Endothelial cell of umbilical vein (primary cell): ENCODE measurements around the gene CLEC16A. TPM values are rescaled to one million over a fixed set of nuclear protein-coding genes. Genes with fewer than 3 reads are reported as not detected.

ENCODE experiments used
- BruUV-seq: library from RNA; stranded (reverse); fragments of 400-500 nt; replicated peaks from 2 replicates; lab custom pipeline; 2021; lab: Mats Ljungman, UMichigan
- CTCF ChIA-PET: fragments of 300-600, 350-600 bp; sonication (Branson Sonifier 250); formaldehyde crosslinking; loops from one replicate; lab custom pipeline; 2021; ENCODE audit warnings: antibody characterized with exemption, inconsistent platforms; lab: Charles Lee
- POLR2A ChIA-PET: fragments of 300-600, 350-600 bp; sonication (Branson Sonifier 250); formaldehyde crosslinking; loops from one replicate; lab custom pipeline; 2021; ENCODE audit warnings: antibody characterized with exemption, inconsistent platforms; lab: Charles Lee
- DNase-seq: peaks from one replicate; pipeline ENCODE4 v3.0.0-alpha.2; 2011; ENCODE audit warnings: low read depth, low spot score
- FAIRE-seq: peaks from 2 replicates; lab custom pipeline; 2011; peaks lifted over from hg19 to GRCh38; lab: Jason Lieb, UNC
- H2AFZ ChIP-seq: 2 replicates; pipeline ENCODE4 v1.6.0; 2012; ENCODE audit warnings: low read depth, low read length, control low read depth, inconsistent platforms
- H3K27ac ChIP-seq: 2 replicates; pipeline ENCODE4 v1.5.1; 2011; ENCODE audit warnings: low read depth, mild to moderate bottlenecking, control low read depth, low read length, moderate library complexity; ENCODE audit not compliant: insufficient read depth
- H3K27me3 ChIP-seq, 2 experiments: 2 replicates each; pipeline versions ENCODE4 v1.6.0 to v1.6.1; 2011; ENCODE audit warnings: low read length in 2 of 2, mixed read lengths in 1 of 2; ENCODE audit not compliant: control insufficient read depth in 2 of 2, insufficient read depth in 2 of 2
- H3K36me3 ChIP-seq, 2 experiments: 2 replicates in 1 of 2; 3 replicates in 1 of 2; pipeline ENCODE4 v1.5.1; 2011; ENCODE audit warnings: low read length in 2 of 2, mild to moderate bottlenecking in 1 of 2, moderate library complexity in 1 of 2; ENCODE audit not compliant: control insufficient read depth in 2 of 2, insufficient read depth in 2 of 2; ENCODE audit errors: extremely low read depth in 1 of 2
- H3K4me1 ChIP-seq: 3 replicates; pipeline ENCODE4 v1.5.1; 2011; ENCODE audit warnings: mild to moderate bottlenecking, low read length; ENCODE audit not compliant: control insufficient read depth, insufficient read depth; ENCODE audit errors: extremely low read depth
- H3K4me2 ChIP-seq: 2 replicates; pipeline ENCODE4 v1.6.1; 2011; ENCODE audit warnings: low read length, control low read depth, mixed read lengths; ENCODE audit not compliant: insufficient read depth
- H3K4me3 ChIP-seq, 3 experiments: fragments of 200-600 bp in 1 of 3; sonication (generic), shearing (Covaris generic) in 1 of 3; replicated peaks in 1 of 3; 2 replicates each; pipeline ENCODE4 v1.5.1; 2011 to 2016; ENCODE audit warnings: control low read depth in 3 of 3, low read length in 3 of 3, mild to moderate bottlenecking in 2 of 3, inconsistent platforms in 1 of 3, low read depth in 1 of 3, moderate library complexity in 1 of 3; ENCODE audit not compliant: insufficient read depth in 1 of 3
- H3K79me2 ChIP-seq: 2 replicates; pipeline ENCODE4 v1.6.0; 2012; ENCODE audit warnings: low read length, inconsistent platforms; ENCODE audit not compliant: control insufficient read depth, insufficient read depth
- H3K9ac ChIP-seq: replicated peaks from 2 replicates; pipeline ENCODE3; 2011; ENCODE audit warnings: low read length, control low read depth; ENCODE audit not compliant: insufficient read depth; ENCODE audit errors: extremely low read depth
- H3K9me1 ChIP-seq: replicated peaks from 3 replicates; pipeline ENCODE4 v1.6.0; 2011; ENCODE audit warnings: mild to moderate bottlenecking, low read length; ENCODE audit not compliant: control insufficient read depth, insufficient read depth; ENCODE audit errors: extremely low read depth
- H3K9me3 ChIP-seq: replicated peaks from 2 replicates; pipeline ENCODE4 v1.5.1; 2012; ENCODE audit warnings: low read length, inconsistent platforms; ENCODE audit not compliant: control insufficient read depth, insufficient read depth
- H4K20me1 ChIP-seq: replicated peaks from 2 replicates; pipeline ENCODE3; 2011; ENCODE audit warnings: mild to moderate bottlenecking, low read length; ENCODE audit not compliant: control insufficient read depth, insufficient read depth; ENCODE audit errors: extremely low read depth
- EZH2 ChIP-seq: IDR thresholded peaks from 2 replicates; pipeline ENCODE4 v1.6.1; 2012; ENCODE audit warnings: borderline replicate concordance, low read depth, mild to moderate bottlenecking, moderate library complexity, low read length, inconsistent platforms; ENCODE audit not compliant: severe bottlenecking
- FOS ChIP-seq: IDR thresholded peaks from 2 replicates; pipeline ENCODE4 v1.6.1; 2011; ENCODE audit warnings: mild to moderate bottlenecking, low read length, moderate library complexity, borderline replicate concordance; ENCODE audit not compliant: insufficient read depth
- GATA2 ChIP-seq: IDR thresholded peaks from 2 replicates; pipeline ENCODE4 v1.7.0; 2011; ENCODE audit warnings: low read depth, mild to moderate bottlenecking, moderate library complexity, mixed read lengths, low read length; ENCODE audit not compliant: insufficient read length, insufficient read depth
- JUN ChIP-seq: IDR thresholded peaks from 2 replicates; pipeline ENCODE4 v1.6.1; 2011; ENCODE audit warnings: borderline replicate concordance, low read depth; ENCODE audit not compliant: insufficient read length, insufficient read depth
- MAX ChIP-seq: IDR thresholded peaks from 2 replicates; pipeline ENCODE4 v1.6.1; 2011; ENCODE audit not compliant: insufficient read depth, insufficient read length
- MYC ChIP-seq: IDR thresholded peaks from one replicate; pipeline ENCODE4 v1.6.1; 2011; ENCODE audit warnings: mild to moderate bottlenecking, low read depth, low read length
- POLR2A ChIP-seq: IDR thresholded peaks from 2 replicates; pipeline ENCODE4 v1.6.1; 2012; ENCODE audit warnings: low read depth, mild to moderate bottlenecking, control low read depth, low read length
- POLR2AphosphoS5 ChIP-seq: IDR thresholded peaks from 2 replicates; pipeline ENCODE4 v1.6.1; 2012; ENCODE audit warnings: low read depth, mild to moderate bottlenecking, control low read depth, low read length, moderate library complexity; ENCODE audit not compliant: insufficient read depth
- dilution Hi-C: fragments of 300-500 bp; cut with MboI; formaldehyde crosslinking; loops from one replicate; pipeline ENCODE4 v1.15.0; 2019; ENCODE audit warnings: low sequenced_read_pairs; ENCODE audit not compliant: extremely low pct_ligation_motif_present
- intact Hi-C: fragments of 100-400 bp; cut with micrococcal nuclease; formaldehyde crosslinking; loops from one replicate; pipeline ENCODE4 v1.10.0; 2022
- polyA plus RNA-seq, 4 experiments: library from polyadenylated mRNA; depleted of rRNA in 3 of 4; stranded (reverse) in 3 of 4; unstranded in 1 of 4; fragments of >200 nt; gene quantifications; 2 replicates each; pipeline versions ENCODE4 v1.2.1 to v1.2.3, GENCODE V29; 2011 to 2012; ENCODE audit warnings: missing spikeins in 1 of 4
- total RNA-seq: library from RNA; stranded (reverse); gene quantifications from 2 replicates; pipeline ENCODE4 v1.2.3, GENCODE V29; 2021
- TF ChIP-seq, protein P1 (sequence below), 2 donors: IDR thresholded peaks; 1 replicate in 1 of 2; 2 replicates in 1 of 2; pipeline ENCODE4 v1.5.1; 2011; ENCODE audit warnings: low read length in 2 of 2, mild to moderate bottlenecking in 2 of 2, moderate library complexity in 2 of 2, control low read depth in 1 of 2, inconsistent platforms in 1 of 2, low read depth in 1 of 2; ENCODE audit not compliant: insufficient read depth in 1 of 2; ENCODE audit errors: extremely low read depth in 1 of 2

The CLEC16A gene
- total and polyA plus RNA-seq, 2 donors (not counting 3 experiments of a cell fraction or from before 2014, with no cell fraction given): 11.4 to 23.3 TPM

- Histone ChIP-seq H3K36me3 (no peaks in the 10 kb centered on the region), H2AFZ (no peak overlapping the region), H3K79me2 (no peaks in the 10 kb centered on the region), H3K4me1 (no peaks in the 10 kb centered on the region), H3K9me1 (no peaks in the 10 kb centered on the region), H4K20me1 (no peaks in the 10 kb centered on the region), H3K9me3 (no peaks in the 10 kb centered on the region), H3K27ac (no peak overlapping the region), H3K4me2 (no peak overlapping the region), H3K9ac (no peak overlapping the region), H3K4me3 (no peak overlapping the region), H3K27me3 (no peaks in the 10 kb centered on the region)
- intact Hi-C loops (no loop called here), dilution Hi-C loops (no loop called here)
- ChIA-PET CTCF (interaction anchor here (1.2 to 2.0 kb wide), 2 partner anchors 10 to 15 kb away, joined by 3 to 6 read pairs; no protein-coding TSS in a partner anchor), POLR2A (no interaction called here)
- TF ChIP-seq MAX (no peak), POLR2AphosphoS5 (no peak)
- no TSS peak for BruUV-seq
- no peak for DNase-seq
- FAIRE-seq: no peak
Observed at GRCh38 chr16:11161439-11161838, 217.1 kb downstream of the CLEC16A start.

DNA sequence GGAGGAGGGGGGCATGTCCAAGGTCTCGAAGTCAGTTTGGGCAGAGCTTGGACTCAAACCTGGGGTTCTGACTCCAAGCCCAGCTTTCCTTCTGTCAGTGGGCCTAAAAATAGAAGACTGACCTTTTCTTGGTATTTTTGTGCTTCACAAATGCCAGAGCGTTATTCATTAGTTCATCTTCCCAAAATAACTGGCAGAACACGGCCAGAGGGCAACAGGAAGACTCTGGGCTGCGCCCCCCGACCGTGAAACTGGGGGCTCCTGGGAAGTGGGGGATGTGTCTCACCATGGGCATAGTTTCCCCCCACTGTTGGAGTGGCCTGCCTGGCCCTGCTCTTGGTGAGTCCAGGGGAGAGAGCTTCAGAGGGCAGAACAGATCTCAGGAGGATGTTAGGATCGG is 217.6 kb downstream of the CLEC16A start:
- no peaks in the 10 kb centered on the region for H3K4me1 ChIP-seq
- intact Hi-C loops (no loop called here), dilution Hi-C loops (no loop called here)
- H3K79me2 ChIP-seq: no peaks in the 10 kb centered on the region
- CTCF ChIA-PET: interaction anchor here (1.2 to 2.0 kb wide), 2 partner anchors 10 to 15 kb away, joined by 3 to 6 read pairs; no protein-coding TSS in a partner anchor
- BruUV-seq: no TSS peak
- H3K27me3 ChIP-seq: no peaks in the 10 kb centered on the region
- FAIRE-seq (no peak), DNase-seq (no peak)
- H3K36me3 ChIP-seq: peaks cover 0 to 1% of the 10 kb centered on the region in 2 experiments
- no peaks in the 10 kb centered on the region for H3K9me1 ChIP-seq
- H3K9me3 ChIP-seq: no peaks in the 10 kb centered on the region
- no peak overlapping the region for H2AFZ ChIP-seq
- no peak overlapping the region for H3K27ac ChIP-seq
- no peak overlapping the region for H3K4me3 ChIP-seq
- POLR2A ChIA-PET: no interaction called here
- H3K4me2 ChIP-seq: no peak overlapping the region
- TF ChIP-seq POLR2AphosphoS5 (no peak), POLR2A (no peak), FOS (no peak), MYC (no peak), JUN (no peak), EZH2 (no peak), MAX (no peak), GATA2 (no peak)
- TF ChIP-seq, protein P1, sequence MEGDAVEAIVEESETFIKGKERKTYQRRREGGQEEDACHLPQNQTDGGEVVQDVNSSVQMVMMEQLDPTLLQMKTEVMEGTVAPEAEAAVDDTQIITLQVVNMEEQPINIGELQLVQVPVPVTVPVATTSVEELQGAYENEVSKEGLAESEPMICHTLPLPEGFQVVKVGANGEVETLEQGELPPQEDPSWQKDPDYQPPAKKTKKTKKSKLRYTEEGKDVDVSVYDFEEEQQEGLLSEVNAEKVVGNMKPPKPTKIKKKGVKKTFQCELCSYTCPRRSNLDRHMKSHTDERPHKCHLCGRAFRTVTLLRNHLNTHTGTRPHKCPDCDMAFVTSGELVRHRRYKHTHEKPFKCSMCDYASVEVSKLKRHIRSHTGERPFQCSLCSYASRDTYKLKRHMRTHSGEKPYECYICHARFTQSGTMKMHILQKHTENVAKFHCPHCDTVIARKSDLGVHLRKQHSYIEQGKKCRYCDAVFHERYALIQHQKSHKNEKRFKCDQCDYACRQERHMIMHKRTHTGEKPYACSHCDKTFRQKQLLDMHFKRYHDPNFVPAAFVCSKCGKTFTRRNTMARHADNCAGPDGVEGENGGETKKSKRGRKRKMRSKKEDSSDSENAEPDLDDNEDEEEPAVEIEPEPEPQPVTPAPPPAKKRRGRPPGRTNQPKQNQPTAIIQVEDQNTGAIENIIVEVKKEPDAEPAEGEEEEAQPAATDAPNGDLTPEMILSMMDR (IDR thresholded peaks at IDR 0.05; ENCODE audit: extremely low read depth in 1 of 2, insufficient read depth in 1 of 2, low read depth in 1 of 2, low read length in 2 of 2): no peak
- H3K9ac ChIP-seq: no peak overlapping the region
- no peaks in the 10 kb centered on the region for H4K20me1 ChIP-seq
